GM12873 (cell line): ENCODE results near the gene SEC14L5.

Experiments
- CTCF ChIP-seq: IDR thresholded peaks from 2 replicates; pipeline ENCODE4 v1.5.1; 2012; ENCODE audit warnings: low read depth, mild to moderate bottlenecking, moderate library complexity, low read length, control low read depth; ENCODE audit not compliant: insufficient read depth; ENCODE audit errors: missing control alignments

The SEC14L5 gene

GRCh38 chr16:5004311-5004710 lies 46.2 kb downstream of the SEC14L5 start:
- TF ChIP-seq CTCF = no peak

GRCh38 chr16:5005916-5006315 lies 47.8 kb downstream of the SEC14L5 start:
- no peak for TF ChIP-seq CTCF

GRCh38 chr16:5006348-5007193 lies 48.4 kb downstream of the SEC14L5 start:
- no peak for TF ChIP-seq CTCF

- no peak for TF ChIP-seq CTCF
These were observed 49.1 kb downstream of the SEC14L5 start for GRCh38 chr16:5007256-5007655.

- TF ChIP-seq CTCF = no peak
These were observed 50.2 kb downstream of the SEC14L5 start for GRCh38 chr16:5008311-5008731.

- peak; percentile 36 for TF ChIP-seq CTCF
These were observed 52.6 kb downstream of the SEC14L5 start for GRCh38 chr16:5010576-5011329.

- no peak for TF ChIP-seq CTCF
These were observed 53.5 kb downstream of the SEC14L5 start for GRCh38 chr16:5011637-5012036.
